HepG2 (cell line): ENCODE results near the gene OVAAL. TPM values are rescaled to one million over a fixed set of nuclear protein-coding genes. Genes with fewer than 3 reads are reported as not detected.

Experiments used
- FOSL2 ChIP-seq: sonication (generic); formaldehyde crosslinking; IDR thresholded peaks from 2 replicates; pipeline ENCODE4 v1.4.0; 2020; ENCODE audit warnings: missing genetic modification reagents
- GATAD2A ChIP-seq: IDR thresholded peaks from 2 replicates; pipeline ENCODE4 v1.6.1; 2016
- HDAC1 ChIP-seq: sonication (generic); formaldehyde crosslinking; IDR thresholded peaks from 2 replicates; pipeline ENCODE4 v1.5.1; 2020; ENCODE audit warnings: mild to moderate bottlenecking, missing genetic modification reagents
- MATR3 ChIP-seq: sonication (generic); formaldehyde crosslinking; IDR thresholded peaks from 2 replicates; pipeline ENCODE4 v1.4.0; 2020; ENCODE audit warnings: missing genetic modification reagents
- NCOA2 ChIP-seq: sonication (generic); formaldehyde crosslinking; IDR thresholded peaks from 2 replicates; pipeline ENCODE4 v1.8.0; 2022; ENCODE audit warnings: inconsistent platforms
- SP5 ChIP-seq: IDR thresholded peaks from 2 replicates; pipeline ENCODE4 v1.6.1; 2016; ENCODE audit warnings: low read depth, borderline replicate concordance
- TRIM24 ChIP-seq: sonication (generic); formaldehyde crosslinking; IDR thresholded peaks from 2 replicates; pipeline ENCODE4 v1.8.0; 2022; ENCODE audit warnings: mild to moderate bottlenecking, missing genetic modification reagents
- ZMYM3 ChIP-seq: sonication (generic); formaldehyde crosslinking; IDR thresholded peaks from 2 replicates; pipeline ENCODE4 v1.5.1; 2020; ENCODE audit warnings: mild to moderate bottlenecking, missing genetic modification reagents
- ZMYM4 ChIP-seq: sonication (generic); formaldehyde crosslinking; IDR thresholded peaks from 2 replicates; pipeline ENCODE4 v1.8.1; 2023; ENCODE audit warnings: mild to moderate bottlenecking, missing genetic modification reagents
- polyA plus RNA-seq, 8 experiments: library from polyadenylated mRNA; depleted of rRNA in 3 of 8; stranded (reverse) in 7 of 8; unstranded in 1 of 8; fragments of >200 nt; fragmentation: Illumina TruSeq in 4 of 8; extraction: Trizol in 4 of 8; gene quantifications; 2 replicates each; pipeline versions ENCODE4 v1.2.1 to v1.2.3, GENCODE V29; 2011 to 2016; ENCODE audit warnings: low read depth in 4 of 8, missing spikeins in 1 of 8, mixed read lengths in 1 of 8; ENCODE audit not compliant: insufficient read depth in 1 of 8
- total RNA-seq, 5 experiments: library from RNA; depleted of rRNA; stranded (reverse); fragments of >200 nt; fragmentation: Illumina TruSeq; extraction: Trizol; gene quantifications; 2 replicates each; pipeline ENCODE4 v1.2.3, GENCODE V29; 2016; ENCODE audit warnings: low read depth in 1 of 5
- TF ChIP-seq, protein P1 (sequence below): sonication (generic); formaldehyde crosslinking; IDR thresholded peaks from 2 replicates; pipeline ENCODE4 v1.5.0; 2020; ENCODE audit warnings: missing genetic modification reagents, mild to moderate bottlenecking, borderline replicate concordance
- TF ChIP-seq, protein P2 (sequence below): sonication (generic); formaldehyde crosslinking; IDR thresholded peaks from 2 replicates; pipeline ENCODE4 v1.8.1; 2022; ENCODE audit warnings: low read depth, mild to moderate bottlenecking, missing genetic modification reagents
- TF ChIP-seq, protein P3 (sequence below): IDR thresholded peaks from 2 replicates; pipeline ENCODE4 v1.6.1; 2016; ENCODE audit warnings: low read depth

Gene OVAAL
- total and polyA plus RNA-seq, 2 of the 13 experiments (the other 11 are each of a cell fraction or from before 2014, with no cell fraction given), result 0.04 TPM; not detected in 1

DNA sequence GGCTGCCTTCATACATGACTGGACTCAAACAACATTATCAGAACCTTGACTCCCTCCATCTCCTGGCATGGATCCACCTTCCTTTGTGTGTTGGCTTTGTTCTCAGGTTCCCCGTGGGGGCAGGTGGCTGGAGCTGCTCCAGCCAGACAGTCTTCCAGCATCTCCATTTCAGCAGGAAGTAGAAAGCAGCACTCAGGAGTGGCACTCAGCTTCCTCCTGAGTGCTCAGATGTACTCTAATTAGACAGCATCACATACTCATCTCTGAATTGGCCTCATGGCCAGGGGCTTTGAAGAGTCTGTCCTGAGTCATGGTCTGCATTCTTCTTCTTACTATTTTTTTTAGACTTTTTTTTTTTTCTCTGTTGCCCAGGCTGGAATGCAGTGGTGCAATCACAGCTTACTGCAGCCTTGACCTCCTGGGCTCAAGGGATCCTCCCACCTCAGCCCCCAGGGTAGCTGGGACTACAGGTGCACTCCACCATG, 27.9 kb downstream of the OVAAL start (continued):
- TF ChIP-seq HDAC1 (CRISPR knock-in tag), result 0 out of 2 replicates have a peak, but pooled peaks have one; percentile 44
- no peak for TF ChIP-seq MATR3 (CRISPR knock-in tag)
- TF ChIP-seq, protein P1, sequence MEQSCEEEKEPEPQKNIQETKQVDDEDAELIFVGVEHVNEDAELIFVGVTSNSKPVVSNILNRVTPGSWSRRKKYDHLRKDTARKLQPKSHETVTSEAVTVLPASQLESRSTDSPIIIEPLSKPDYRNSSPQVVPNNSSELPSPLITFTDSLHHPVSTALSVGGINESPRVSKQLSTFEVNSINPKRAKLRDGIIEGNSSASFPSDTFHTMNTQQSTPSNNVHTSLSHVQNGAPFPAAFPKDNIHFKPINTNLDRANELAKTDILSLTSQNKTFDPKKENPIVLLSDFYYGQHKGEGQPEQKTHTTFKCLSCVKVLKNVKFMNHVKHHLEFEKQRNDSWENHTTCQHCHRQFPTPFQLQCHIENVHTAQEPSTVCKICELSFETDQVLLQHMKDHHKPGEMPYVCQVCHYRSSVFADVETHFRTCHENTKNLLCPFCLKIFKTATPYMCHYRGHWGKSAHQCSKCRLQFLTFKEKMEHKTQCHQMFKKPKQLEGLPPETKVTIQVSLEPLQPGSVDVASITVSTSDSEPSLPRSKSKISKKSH, result no peak
- TF ChIP-seq, protein P2, sequence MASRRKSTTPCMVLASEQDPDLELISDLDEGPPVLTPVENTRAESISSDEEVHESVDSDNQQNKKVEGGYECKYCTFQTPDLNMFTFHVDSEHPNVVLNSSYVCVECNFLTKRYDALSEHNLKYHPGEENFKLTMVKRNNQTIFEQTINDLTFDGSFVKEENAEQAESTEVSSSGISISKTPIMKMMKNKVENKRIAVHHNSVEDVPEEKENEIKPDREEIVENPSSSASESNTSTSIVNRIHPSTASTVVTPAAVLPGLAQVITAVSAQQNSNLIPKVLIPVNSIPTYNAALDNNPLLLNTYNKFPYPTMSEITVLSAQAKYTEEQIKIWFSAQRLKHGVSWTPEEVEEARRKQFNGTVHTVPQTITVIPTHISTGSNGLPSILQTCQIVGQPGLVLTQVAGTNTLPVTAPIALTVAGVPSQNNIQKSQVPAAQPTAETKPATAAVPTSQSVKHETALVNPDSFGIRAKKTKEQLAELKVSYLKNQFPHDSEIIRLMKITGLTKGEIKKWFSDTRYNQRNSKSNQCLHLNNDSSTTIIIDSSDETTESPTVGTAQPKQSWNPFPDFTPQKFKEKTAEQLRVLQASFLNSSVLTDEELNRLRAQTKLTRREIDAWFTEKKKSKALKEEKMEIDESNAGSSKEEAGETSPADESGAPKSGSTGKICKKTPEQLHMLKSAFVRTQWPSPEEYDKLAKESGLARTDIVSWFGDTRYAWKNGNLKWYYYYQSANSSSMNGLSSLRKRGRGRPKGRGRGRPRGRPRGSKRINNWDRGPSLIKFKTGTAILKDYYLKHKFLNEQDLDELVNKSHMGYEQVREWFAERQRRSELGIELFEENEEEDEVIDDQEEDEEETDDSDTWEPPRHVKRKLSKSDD (CRISPR knock-in tag), result 0 out of 2 replicates have a peak, but pooled peaks have one; percentile 28
- 0 out of 2 replicates have a peak, but pooled peaks have one; percentile 40 for TF ChIP-seq TRIM24 (CRISPR knock-in tag)
- peak; percentile 74 for TF ChIP-seq SP5 (CRISPR knock-in tag)
- TF ChIP-seq, protein P3, sequence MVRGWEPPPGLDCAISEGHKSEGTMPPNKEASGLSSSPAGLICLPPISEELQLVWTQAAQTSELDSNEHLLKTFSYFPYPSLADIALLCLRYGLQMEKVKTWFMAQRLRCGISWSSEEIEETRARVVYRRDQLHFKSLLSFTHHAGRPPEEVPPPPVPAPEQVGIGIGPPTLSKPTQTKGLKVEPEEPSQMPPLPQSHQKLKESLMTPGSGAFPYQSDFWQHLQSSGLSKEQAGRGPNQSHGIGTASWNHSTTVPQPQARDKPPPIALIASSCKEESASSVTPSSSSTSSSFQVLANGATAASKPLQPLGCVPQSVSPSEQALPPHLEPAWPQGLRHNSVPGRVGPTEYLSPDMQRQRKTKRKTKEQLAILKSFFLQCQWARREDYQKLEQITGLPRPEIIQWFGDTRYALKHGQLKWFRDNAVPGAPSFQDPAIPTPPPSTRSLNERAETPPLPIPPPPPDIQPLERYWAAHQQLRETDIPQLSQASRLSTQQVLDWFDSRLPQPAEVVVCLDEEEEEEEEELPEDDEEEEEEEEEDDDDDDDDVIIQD (CRISPR knock-in tag), result peak; percentile 29; the same call in 1 of the 2 replicates
- peak; percentile 62; the same call in 1 of the 2 replicates for TF ChIP-seq ZMYM4
- TF ChIP-seq FOSL2 (CRISPR knock-in tag), result peak; percentile 67
- TF ChIP-seq GATAD2A (CRISPR knock-in tag), result peak; percentile 67
- peak; percentile 55; the same call in 1 of the 2 replicates for TF ChIP-seq ZMYM3 (CRISPR knock-in tag)
- peak; percentile 81 for TF ChIP-seq NCOA2 (CRISPR knock-in tag)
- TF ChIP-seq, all 625 proteins: peak for 60
